T-cell (primary cell): ENCODE measurements around the gene IL10RB. TPM values are rescaled to one million over a fixed set of nuclear protein-coding genes. Genes with fewer than 3 reads are reported as not detected.
"Not testable (repeated sequence)": the region's sequence is repeated elsewhere in the genome, so short reads cannot be mapped to it uniquely, and the experiment has no call there.

ENCODE experiments used
- ATAC-seq, 4 experiments: fragments of 200-7000 bp in 3 of 4; fragments of 150-1000 bp in 1 of 4; cut with Tn5 transposase; replicated peaks in 1 of 4; 1 replicate in 3 of 4; 2 replicates in 1 of 4; pipeline ENCODE4 v1.10.0; 2021; ENCODE audit warnings: moderate library complexity in 3 of 4, mild to moderate bottlenecking in 2 of 4, moderate number of reproducible peaks in 1 of 4
- CTCF ChIA-PET, 2 donors: fragments of 300-600 bp; sonication (Branson Sonifier 250); formaldehyde crosslinking; loops; one replicate each; lab custom pipeline; 2022; ENCODE audit warnings: antibody characterized with exemption in 2 of 2; lab: Charles Lee
- POLR2A ChIA-PET, 2 donors: fragments of 300-600 bp; sonication (Branson Sonifier 250); formaldehyde crosslinking; loops; one replicate each; lab custom pipeline; 2022; ENCODE audit warnings: antibody characterized with exemption in 2 of 2; lab: Charles Lee
- DNase-seq, 35 experiments: peaks; one replicate each; pipeline versions ENCODE4 v3.0.0 to v3.0.0-alpha.2; 2013 to 2023
- H3K27ac ChIP-seq: one replicate; pipeline ENCODE4 v1.5.1; 2013; ENCODE audit warnings: low read length
- H3K27me3 ChIP-seq, 2 experiments: replicated peaks in 1 of 2; 1 replicate in 1 of 2; 2 replicates in 1 of 2; pipeline versions ENCODE4 v1.6.1 to v1.7.0; 2013; ENCODE audit warnings: low read length in 1 of 2, mixed read lengths in 1 of 2; ENCODE audit not compliant: control insufficient read depth in 2 of 2, insufficient read depth in 2 of 2; ENCODE audit errors: extremely low read depth in 1 of 2
- H3K36me3 ChIP-seq, 2 donors: 1 replicate in 1 of 2; 2 replicates in 1 of 2; pipeline versions ENCODE4 v1.6.1 to v1.7.0; 2013; ENCODE audit warnings: low read length in 1 of 2; ENCODE audit not compliant: control insufficient read depth in 2 of 2, insufficient read depth in 1 of 2; ENCODE audit errors: extremely low read depth in 1 of 2
- H3K4me1 ChIP-seq, 2 experiments: 1 replicate in 1 of 2; 2 replicates in 1 of 2; pipeline versions ENCODE4 v1.6.1 to v1.7.0; 2013; ENCODE audit warnings: low read length in 2 of 2, mixed read lengths in 1 of 2; ENCODE audit not compliant: insufficient read depth in 2 of 2, control insufficient read depth in 1 of 2; ENCODE audit errors: extremely low read depth in 1 of 2
- H3K4me3 ChIP-seq, 2 donors: 1 replicate in 1 of 2; 2 replicates in 1 of 2; pipeline versions ENCODE4 v1.5.1 to v1.7.0; 2013; ENCODE audit warnings: mild to moderate bottlenecking in 2 of 2, low read length in 1 of 2, moderate library complexity in 1 of 2; ENCODE audit not compliant: control insufficient read depth in 1 of 2; ENCODE audit errors: extremely low read depth in 1 of 2
- H3K9me3 ChIP-seq: 2 replicates; pipeline ENCODE4 v1.7.0; 2013
- H3K27ac Mint-ChIP-seq, 2 donors: one replicate each; pipeline ENCODE4 v1.8.0; 2020 to 2021; ENCODE audit warnings: mild to moderate bottlenecking in 2 of 2, mixed read lengths in 2 of 2
- H3K27me3 Mint-ChIP-seq, 2 donors: one replicate each; pipeline ENCODE4 v1.8.0; 2021 to 2022; ENCODE audit warnings: mixed read lengths in 2 of 2
- H3K36me3 Mint-ChIP-seq: one replicate; pipeline ENCODE4 v1.8.0; 2021; ENCODE audit warnings: mixed read lengths
- H3K4me1 Mint-ChIP-seq, 3 donors: one replicate each; pipeline ENCODE4 v1.8.0; 2020 to 2022; ENCODE audit warnings: mixed read lengths in 3 of 3, mild to moderate bottlenecking in 1 of 3
- H3K4me3 Mint-ChIP-seq, 3 donors: one replicate each; pipeline ENCODE4 v1.8.0; 2020 to 2022; ENCODE audit warnings: mild to moderate bottlenecking in 3 of 3, mixed read lengths in 3 of 3, moderate library complexity in 3 of 3
- H3K9me3 Mint-ChIP-seq, 3 donors: one replicate each; pipeline ENCODE4 v1.8.0; 2020 to 2022; ENCODE audit warnings: mixed read lengths in 3 of 3
- WGBS: methylation state at CpG from one replicate; pipeline ENCODE4 v1.1.5; 2013; ENCODE audit warnings: missing lambda C conversion rate; ENCODE audit not compliant: insufficient coverage; 5-methylcytosine and 5-hydroxymethylcytosine counted together
- total RNA-seq, 35 experiments: library from RNA in 6 of 35; stranded (reverse) in 6 of 35; fragments of 120-200 nt in 1 of 35; gene quantifications; one replicate each; pipeline versions ENCODE4 v1.2.1 to v1.2.4 and lab custom pipeline; 2013 to 2026

The IL10RB gene
- total RNA-seq (10 to 100 TPM; 19.5 to 29.6 (median 25.6) TPM), total RNA-seq (lab: John Stamatoyannopoulos, UW) (0.74 to 10.0 (median 3.1) reads per million in 29 experiments)
- 35.2 TPM for total RNA-seq (2013)

- H3K36me3 Mint-ChIP-seq = peaks cover 26% of the 10 kb centered on the region
- Histone ChIP-seq H3K27ac (peak within 1 kb of the TSS; percentile 70), H3K27me3 (no peaks in the 10 kb centered on the region), H3K36me3 (peaks cover 0 to 37% of the 10 kb centered on the region in 2 donors), H3K9me3 (no peaks in the 10 kb centered on the region), H3K4me1 (peaks cover 16 to 56% of the 10 kb centered on the region in 2 experiments), H3K4me3 (peak within 1 kb of the TSS; percentile 86 to 90)
- CTCF ChIA-PET = interaction anchor here in 1 of 2 donors (1.0 to 2.1 kb wide), 3 partner anchors 39 to 69 kb away, joined by 3 to 9 read pairs (median 4); no protein-coding TSS in a partner anchor
- peak within 1 kb of the TSS; percentile 94 to 96 for H3K27ac Mint-ChIP-seq
- ATAC-seq (peak; percentile 80 to 84 (median 81)), DNase-seq (peak; percentile 19 to 85 (median 55))
- 1% methylated on average over 35 of the region's 60 CpGs for WGBS
- H3K4me1 Mint-ChIP-seq = peaks cover 59 to 70% (median 66%) of the 10 kb centered on the region in 3 donors
- POLR2A ChIA-PET = interaction anchor here in 1 of 2 donors (0.7 to 1.1 kb wide), 2 partner anchors 20 to 59 kb away, joined by 3 to 4 read pairs; partner anchors contain the start of gene IFNAR1
- no peaks in the 10 kb centered on the region for H3K27me3 Mint-ChIP-seq
- no peaks in the 10 kb centered on the region for H3K9me3 Mint-ChIP-seq
- peak within 1 kb of the TSS; percentile 91 to 96 (median 94) for H3K4me3 Mint-ChIP-seq
These were observed at the start of gene IL10RB for GRCh38 chr21:33266050-33266788. TSS of gene IL10RB (plus strand) at chr21:33266367. CDS start at chr21:33266466, 99 bp downstream.

- peak overlapping the region; percentile 92 to 95 for H3K27ac Mint-ChIP-seq
These were observed 49.0 kb upstream of the IL10RB start for GRCh38 chr21:33217138-33217520.

GRCh38 chr21:33219300-33219699 is 46.9 kb upstream of the IL10RB start:
- Histone ChIP-seq H3K4me3 (no peak overlapping the region), H3K27ac (no peak overlapping the region), H3K27me3 (no peaks in the 10 kb centered on the region), H3K9me3 (no peaks in the 10 kb centered on the region), H3K4me1 (peaks cover 36 to 46% of the 10 kb centered on the region in 2 experiments), H3K36me3 (no peaks in the 10 kb centered on the region)
- Mint-ChIP-seq H3K9me3 (peaks cover 5 to 18% (median 13%) of the 10 kb centered on the region in 3 donors), H3K4me3 (no peak overlapping the region), H3K4me1 (peaks cover 54 to 70% (median 63%) of the 10 kb centered on the region in 3 donors), H3K27me3 (no peaks in the 10 kb centered on the region), H3K27ac (peak overlapping the region; percentile 40 to 72), H3K36me3 (no peaks in the 10 kb centered on the region)
- POLR2A ChIA-PET = interaction anchor here in 1 of 2 donors (1.2 kb wide), 1 partner anchor 11 kb away, joined by 3 read pairs; no protein-coding TSS in a partner anchor
- ATAC-seq = no peak
- no peak for DNase-seq
- CTCF ChIA-PET = interaction anchor here (0.6 to 1.1 kb wide), 6 partner anchors 10 to 684 kb away, joined by 3 to 4 read pairs (median 3); no protein-coding TSS in a partner anchor
- WGBS = 100% methylated on average over 1 of the region's 3 CpGs

More at GRCh38 chr21:33217138-33217520, 49.0 kb upstream of the IL10RB start:
- Histone ChIP-seq H3K36me3 (no peaks in the 10 kb centered on the region), H3K4me3 (no peak overlapping the region), H3K4me1 (peaks cover 48 to 59% of the 10 kb centered on the region in 2 experiments), H3K9me3 (no peaks in the 10 kb centered on the region), H3K27ac (peak overlapping the region; percentile 84), H3K27me3 (no peaks in the 10 kb centered on the region)
- Mint-ChIP-seq H3K27me3 (no peaks in the 10 kb centered on the region), H3K9me3 (peaks cover 5 to 25% (median 15%) of the 10 kb centered on the region in 3 donors), H3K36me3 (no peaks in the 10 kb centered on the region), H3K4me1 (peaks cover 76 to 91% (median 85%) of the 10 kb centered on the region in 3 donors), H3K4me3 (peak overlapping the region in 1 of 3 donors; percentile 63)
- ATAC-seq (no peak), DNase-seq (no peak)
- ChIA-PET CTCF (interaction anchor here in 1 of 2 donors (0.7 to 0.8 kb wide), 3 partner anchors 15 to 720 kb away, joined by 3 to 8 read pairs (median 4); no protein-coding TSS in a partner anchor), POLR2A (no interaction called here)
- no CpG with 5 or more reads among the region's 2 CpGs for WGBS

GRCh38 chr21:33219954-33220353 is 46.2 kb upstream of the IL10RB start:
- ChIA-PET CTCF (interaction anchor here (0.6 to 1.2 kb wide), 4 partner anchors 9 to 683 kb away, joined by 3 to 4 read pairs (median 4); no protein-coding TSS in a partner anchor), POLR2A (interaction anchor here in 1 of 2 donors (0.6 to 1.2 kb wide), 2 partner anchors 10 to 89 kb away, joined by 3 read pairs; no protein-coding TSS in a partner anchor)
- Mint-ChIP-seq H3K4me3 (no peak overlapping the region), H3K27me3 (no peaks in the 10 kb centered on the region), H3K9me3 (peaks cover 5 to 18% (median 13%) of the 10 kb centered on the region in 3 donors), H3K36me3 (no peaks in the 10 kb centered on the region), H3K4me1 (peaks cover 50 to 63% (median 57%) of the 10 kb centered on the region in 3 donors), H3K27ac (peak overlapping the region in 1 of 2 donors; percentile 8)
- H3K4me1 ChIP-seq = peaks cover 32 to 40% of the 10 kb centered on the region in 2 experiments
- H3K36me3 ChIP-seq = no peaks in the 10 kb centered on the region
- H3K9me3 ChIP-seq = no peaks in the 10 kb centered on the region
- WGBS = no CpG with 5 or more reads among the region's 3 CpGs
- H3K4me3 ChIP-seq = no peak overlapping the region
- peak in 5 of 35 experiments; percentile 8 to 50 (median 23) for DNase-seq
- no peaks in the 10 kb centered on the region for H3K27me3 ChIP-seq
- H3K27ac ChIP-seq = no peak overlapping the region
- ATAC-seq = peak in 1 of 4 experiments; percentile 53

GRCh38 chr21:33225376-33225775 is 40.8 kb upstream of the IL10RB start:
- WGBS = 100% methylated on average over 3 of the region's 3 CpGs
- POLR2A ChIA-PET = not testable (repeated sequence)
- CTCF ChIA-PET = interaction anchor here in 1 of 2 donors (1.4 kb wide), 1 partner anchor 20 kb away, joined by 7 read pairs; no protein-coding TSS in a partner anchor

More at GRCh38 chr21:33225376-33225775, 40.8 kb upstream of the IL10RB start:
- H3K27ac ChIP-seq, H3K36me3 ChIP-seq, H3K27me3 Mint-ChIP-seq, H3K4me3 ChIP-seq, H3K36me3 Mint-ChIP-seq, H3K4me3 Mint-ChIP-seq, H3K9me3 ChIP-seq, ATAC-seq, H3K27ac Mint-ChIP-seq, DNase-seq, H3K27me3 ChIP-seq: not testable (repeated sequence)
- Mint-ChIP-seq H3K4me1 (peaks cover 16 to 20% (median 19%) of the 10 kb centered on the region in 3 donors), H3K9me3 (peaks cover 0 to 11% (median 0%) of the 10 kb centered on the region in 3 donors)
- H3K4me1 ChIP-seq = peaks cover 0 to 11% of the 10 kb centered on the region in 2 experiments
